ACC112 (cell line): ENCODE data around the gene CDH22.

Experiments used
- H2AFZ ChIP-seq: fragments of 200-600 bp; sonication (generic); one replicate; pipeline ENCODE4 v1.6.0; 2017; ENCODE audit warnings: antibody characterized with exemption, low read length; ENCODE audit not compliant: unreplicated experiment
- H3K27ac ChIP-seq: fragments of 200-600 bp; sonication (generic); 2 replicates; pipeline ENCODE4 v1.5.1; 2014; ENCODE audit warnings: low read depth, mild to moderate bottlenecking, antibody characterized with exemption, low read length, moderate library complexity
- H3K27me3 ChIP-seq: fragments of 200-600 bp; sonication (generic); 2 replicates; pipeline ENCODE4 v1.6.1; 2014; ENCODE audit warnings: mild to moderate bottlenecking, antibody characterized with exemption, low read length, moderate library complexity, mixed read lengths; ENCODE audit not compliant: insufficient read depth
- H3K36me3 ChIP-seq: fragments of 200-600 bp; sonication (generic); 2 replicates; pipeline ENCODE4 v1.6.1; 2016; ENCODE audit warnings: mild to moderate bottlenecking, antibody characterized with exemption, low read length, moderate library complexity, mixed read lengths; ENCODE audit not compliant: insufficient read depth
- H3K4me1 ChIP-seq: fragments of 200-600 bp; sonication (generic); one replicate; pipeline ENCODE4 v1.6.1; 2016; ENCODE audit warnings: low read length, mixed read lengths; ENCODE audit not compliant: insufficient read depth, unreplicated experiment, control insufficient read depth
- H3K4me3 ChIP-seq: fragments of 200-600 bp; sonication (generic); 2 replicates; pipeline ENCODE4 v1.5.1; 2014; ENCODE audit warnings: mild to moderate bottlenecking, low read depth, low read length
- H3K79me2 ChIP-seq: fragments of 200-600 bp; sonication (generic); one replicate; pipeline ENCODE4 v1.6.0; 2016; ENCODE audit warnings: low read length; ENCODE audit not compliant: control insufficient read depth, unreplicated experiment, insufficient read depth

Gene CDH22

DNA sequence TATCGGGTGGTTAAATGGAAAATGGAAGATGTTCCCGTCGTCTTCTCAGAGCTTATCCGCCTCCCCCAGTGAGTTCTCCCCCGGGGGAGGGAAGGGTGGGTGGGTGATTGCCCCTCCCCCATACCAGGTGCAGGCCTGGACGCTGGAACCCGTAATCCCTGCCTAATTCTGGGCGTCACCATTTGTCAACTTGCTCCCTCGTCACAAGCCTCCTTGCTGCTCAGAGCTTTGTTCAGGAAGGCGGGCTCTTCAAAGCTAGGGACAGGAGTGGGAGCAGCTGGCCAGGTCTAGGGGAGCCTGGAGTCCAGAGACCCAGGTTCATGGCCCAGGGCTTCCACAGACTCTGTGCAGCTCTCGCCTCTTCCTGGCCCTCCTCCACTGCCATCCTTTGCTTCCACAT is 25.6 kb downstream of the CDH22 start:
- Histone ChIP-seq H3K27ac (no peak overlapping the region), H3K4me1 (no peaks in the 10 kb centered on the region), H3K4me3 (no peak overlapping the region), H3K36me3 (no peaks in the 10 kb centered on the region), H3K27me3 (peaks cover 89% of the 10 kb centered on the region), H2AFZ (no peak overlapping the region), H3K79me2 (no peaks in the 10 kb centered on the region)

GRCh38 chr20:46279103-46279502 is 29.2 kb downstream of the CDH22 start:
- Histone ChIP-seq H3K36me3 (no peaks in the 10 kb centered on the region), H2AFZ (no peak overlapping the region), H3K27me3 (peaks cover 89% of the 10 kb centered on the region), H3K79me2 (no peaks in the 10 kb centered on the region), H3K4me1 (no peaks in the 10 kb centered on the region), H3K4me3 (no peak overlapping the region), H3K27ac (no peak overlapping the region)

- no peak overlapping the region for H3K27ac ChIP-seq
- peaks cover 93% of the 10 kb centered on the region for H3K27me3 ChIP-seq
- no peaks in the 10 kb centered on the region for H3K79me2 ChIP-seq
- H3K36me3 ChIP-seq: no peaks in the 10 kb centered on the region
- no peak overlapping the region for H2AFZ ChIP-seq
- H3K4me3 ChIP-seq: no peak overlapping the region
- H3K4me1 ChIP-seq: no peaks in the 10 kb centered on the region
Measured at GRCh38 chr20:46277602-46278001, 30.7 kb downstream of the CDH22 start.

DNA sequence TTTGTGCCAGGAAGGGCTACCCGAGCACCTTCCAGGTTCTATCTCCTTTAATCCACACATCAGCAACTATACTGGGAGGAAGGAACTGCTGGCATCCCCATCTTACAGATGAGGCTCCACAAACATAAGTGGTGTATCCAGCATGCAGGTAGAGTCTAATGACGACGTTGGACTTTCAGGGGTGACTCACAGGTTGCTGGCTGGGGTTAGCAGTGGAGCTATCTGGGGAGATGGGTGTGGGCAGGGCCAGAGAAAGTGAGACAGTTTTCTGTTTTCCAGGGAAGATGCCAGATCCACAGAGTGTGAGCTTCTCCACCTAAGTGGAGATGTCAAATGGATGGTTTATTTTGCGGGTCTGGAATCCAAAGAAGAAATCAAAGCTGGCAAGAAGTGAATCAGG is 31.8 kb downstream of the CDH22 start:
- Histone ChIP-seq H3K27me3 (peaks cover 95% of the 10 kb centered on the region), H2AFZ (no peak overlapping the region), H3K27ac (no peak overlapping the region)

DNA sequence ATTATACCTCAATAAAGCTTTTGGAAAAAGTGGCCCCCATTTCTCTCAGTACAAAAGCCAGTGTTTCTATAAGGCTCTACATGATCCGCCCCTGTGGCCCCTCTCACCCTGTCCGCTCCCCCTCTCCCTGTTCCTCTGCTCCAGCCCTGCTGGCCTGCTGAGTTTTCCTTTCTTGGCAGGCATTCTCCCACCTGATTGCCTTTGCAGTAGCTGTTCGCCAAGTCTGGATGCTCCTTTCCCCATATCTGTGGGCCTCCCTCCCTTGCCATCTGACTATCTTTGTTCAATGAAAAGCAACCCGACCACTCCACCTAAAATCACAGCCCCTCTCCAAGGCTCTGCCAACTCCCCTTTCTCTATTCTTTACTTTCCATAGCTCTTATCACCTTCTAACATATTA is 33.2 kb downstream of the CDH22 start:
- H3K27ac ChIP-seq: no peak overlapping the region
- no peak overlapping the region for H2AFZ ChIP-seq
- no peaks in the 10 kb centered on the region for H3K79me2 ChIP-seq
- no peaks in the 10 kb centered on the region for H3K36me3 ChIP-seq
- no peak overlapping the region for H3K4me3 ChIP-seq
- H3K4me1 ChIP-seq: no peaks in the 10 kb centered on the region
- H3K27me3 ChIP-seq: peaks cover 94% of the 10 kb centered on the region

More for the DNA sequence above, 31.8 kb downstream of the CDH22 start:
- H3K4me1 ChIP-seq: no peaks in the 10 kb centered on the region
- H3K36me3 ChIP-seq: no peaks in the 10 kb centered on the region
- no peaks in the 10 kb centered on the region for H3K79me2 ChIP-seq
- no peak overlapping the region for H3K4me3 ChIP-seq

DNA sequence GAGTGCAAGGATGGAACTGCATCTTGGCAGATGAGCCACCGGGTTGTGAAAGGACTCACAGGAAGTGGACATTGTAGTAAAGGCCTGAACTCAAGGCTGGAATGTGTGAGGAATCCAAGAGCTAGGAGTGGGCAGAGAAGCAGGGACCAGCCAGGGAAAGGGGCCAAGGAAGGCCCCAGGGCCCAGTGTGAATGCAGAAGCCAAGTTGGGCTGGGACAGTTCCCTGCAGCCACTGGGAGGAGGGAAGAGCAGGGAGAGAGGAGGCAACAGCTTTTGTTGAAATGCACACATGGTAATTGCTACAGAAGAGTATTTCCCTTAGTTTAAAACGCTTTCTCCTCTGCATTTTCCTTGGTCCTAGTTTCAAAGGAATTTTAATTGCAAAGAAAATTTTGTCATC is 34.6 kb downstream of the CDH22 start:
- Histone ChIP-seq H3K79me2 (no peaks in the 10 kb centered on the region), H3K4me1 (no peaks in the 10 kb centered on the region), H2AFZ (no peak overlapping the region), H3K27ac (no peak overlapping the region), H3K4me3 (no peak overlapping the region), H3K27me3 (peaks cover 99% of the 10 kb centered on the region), H3K36me3 (no peaks in the 10 kb centered on the region)

DNA sequence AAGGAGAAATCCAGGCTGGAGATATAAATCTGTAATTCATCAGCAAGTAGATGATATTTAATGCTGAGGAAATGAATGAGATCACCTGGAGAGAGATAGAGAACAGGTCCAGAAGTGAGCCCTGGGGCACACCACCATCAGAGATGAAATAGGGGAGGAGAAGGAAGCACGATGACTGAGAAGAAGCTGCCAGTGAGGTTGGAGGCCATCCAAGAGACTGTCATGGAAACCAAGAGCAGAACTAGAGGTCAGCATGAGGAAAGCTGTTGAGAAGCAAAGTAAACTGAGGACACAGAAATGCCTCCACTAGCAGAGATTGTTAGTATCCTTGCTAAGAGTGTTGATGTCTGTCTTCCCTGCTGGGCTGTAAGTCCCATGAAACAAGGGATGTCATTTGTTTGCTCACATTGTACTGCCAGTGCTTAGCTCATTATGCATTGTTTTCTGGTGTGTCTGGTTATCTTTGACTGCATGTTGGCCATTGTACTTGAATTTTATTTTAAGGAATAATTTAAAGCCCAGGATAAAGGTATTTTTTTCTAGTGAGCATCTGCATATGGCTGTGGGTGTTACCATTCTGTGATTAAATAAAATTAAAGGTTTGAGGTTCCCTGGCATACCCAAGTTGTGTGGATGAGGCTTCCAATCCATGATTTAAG is 35.8 kb downstream of the CDH22 start:
- Histone ChIP-seq H3K27ac (no peak overlapping the region), H3K4me1 (no peaks in the 10 kb centered on the region), H3K4me3 (no peak overlapping the region), H3K36me3 (no peaks in the 10 kb centered on the region), H2AFZ (no peak overlapping the region), H3K79me2 (no peaks in the 10 kb centered on the region), H3K27me3 (peaks cover 98% of the 10 kb centered on the region)

GRCh38 chr20:46270977-46271744 is 37.1 kb downstream of the CDH22 start:
- no peak overlapping the region for H3K4me3 ChIP-seq
- H3K27ac ChIP-seq: no peak overlapping the region
- no peaks in the 10 kb centered on the region for H3K79me2 ChIP-seq
- no peaks in the 10 kb centered on the region for H3K36me3 ChIP-seq
- H3K27me3 ChIP-seq: peaks cover 91% of the 10 kb centered on the region
- H2AFZ ChIP-seq: no peak overlapping the region
- no peaks in the 10 kb centered on the region for H3K4me1 ChIP-seq

DNA sequence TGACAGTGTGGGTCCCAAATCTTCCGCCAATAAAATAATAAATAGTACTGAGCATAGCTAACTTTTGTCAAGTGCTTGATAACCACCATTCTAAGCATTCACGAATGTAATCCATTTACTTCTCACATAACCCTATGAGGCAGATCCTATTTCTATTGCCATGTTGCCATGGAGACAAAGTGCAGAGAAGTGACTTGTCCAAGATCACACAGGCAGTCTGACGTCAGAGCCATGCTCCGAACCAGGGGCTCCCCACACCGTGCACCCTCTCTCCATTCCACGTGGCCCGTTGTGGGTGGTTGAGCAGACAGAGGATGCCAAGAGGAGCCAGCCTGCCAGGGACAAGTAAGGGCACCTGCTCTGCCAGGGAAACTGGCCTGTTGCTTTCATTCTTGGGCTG is 38.9 kb downstream of the CDH22 start:
- Histone ChIP-seq H3K79me2 (no peaks in the 10 kb centered on the region), H3K4me3 (no peak overlapping the region), H3K27me3 (peaks cover 83% of the 10 kb centered on the region), H3K27ac (no peak overlapping the region), H3K36me3 (no peaks in the 10 kb centered on the region), H2AFZ (no peak overlapping the region), H3K4me1 (no peaks in the 10 kb centered on the region)

DNA sequence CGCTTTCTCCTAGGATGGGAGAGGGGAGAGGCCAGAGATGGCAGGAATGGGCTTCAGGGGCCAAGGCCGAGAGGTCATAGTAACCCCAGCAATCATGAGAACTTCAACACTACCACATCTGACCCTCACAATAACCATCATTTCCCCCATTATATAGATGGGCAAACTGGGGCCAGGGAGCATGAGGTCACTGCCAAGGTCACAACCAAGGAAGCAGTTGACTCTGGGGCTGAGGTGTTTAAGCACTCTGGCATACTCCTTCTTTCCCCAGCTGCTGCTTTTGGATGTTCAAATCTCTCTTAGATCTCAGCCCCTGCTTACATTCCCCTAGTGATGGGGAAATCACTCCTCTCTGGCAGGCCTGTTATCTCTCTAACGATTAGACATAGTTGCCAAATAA is 39.6 kb downstream of the CDH22 start:
- no peaks in the 10 kb centered on the region for H3K36me3 ChIP-seq
- H2AFZ ChIP-seq: no peak overlapping the region
- H3K27me3 ChIP-seq: peaks cover 83% of the 10 kb centered on the region
- H3K4me3 ChIP-seq: no peak overlapping the region
- H3K27ac ChIP-seq: no peak overlapping the region
- H3K79me2 ChIP-seq: no peaks in the 10 kb centered on the region
- no peaks in the 10 kb centered on the region for H3K4me1 ChIP-seq

DNA sequence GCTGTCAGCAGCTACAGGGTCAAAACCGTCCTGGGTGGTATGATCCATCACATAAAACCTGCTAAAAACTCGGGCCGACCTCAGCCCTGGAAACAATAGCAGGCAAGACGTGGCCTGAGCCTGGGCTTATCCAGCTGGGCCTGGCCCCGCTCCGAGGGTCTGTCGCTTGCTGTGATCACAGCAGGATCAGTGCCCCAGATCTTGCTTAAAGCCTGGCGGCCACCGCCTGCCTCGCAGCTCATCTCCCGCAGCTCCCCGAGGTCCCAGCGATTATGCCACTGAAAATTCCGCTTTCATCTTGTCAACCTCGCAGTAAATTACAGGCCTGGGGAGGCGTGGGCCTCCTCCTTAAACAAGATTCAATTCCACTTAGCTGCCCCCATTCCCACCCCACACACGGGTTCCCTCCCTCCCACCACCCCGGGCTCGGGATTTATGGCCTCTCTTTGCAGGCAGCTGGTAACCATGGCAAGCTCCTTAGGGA is 40.1 kb downstream of the CDH22 start:
- Histone ChIP-seq H3K79me2 (no peaks in the 10 kb centered on the region), H3K36me3 (no peaks in the 10 kb centered on the region), H3K27me3 (peaks cover 83% of the 10 kb centered on the region), H2AFZ (no peak overlapping the region), H3K4me3 (no peak overlapping the region), H3K4me1 (no peaks in the 10 kb centered on the region), H3K27ac (no peak overlapping the region)
